A549 (cell line): ENCODE results near the gene SPIB. TPM values are rescaled to one million over a fixed set of nuclear protein-coding genes. Genes with fewer than 3 reads are reported as not detected.

Source experiments
- ATAC-seq, 2 experiments: fragments of 200-7000 bp in 1 of 2; fragments of >200 bp in 1 of 2; cut with Nextera tagmentation in 1 of 2; cut with Tn5 transposase in 1 of 2; 3 replicates each; pipeline versions ENCODE4 v1.8.0 to v1.9.1; 2018 to 2020; ENCODE audit warnings: mild to moderate bottlenecking in 1 of 2, moderate library complexity in 1 of 2
- CTCF ChIA-PET: fragments of 300-600 bp; sonication (Branson Sonifier 250); formaldehyde crosslinking; extraction: SDS; loops from one replicate; lab custom pipeline; 2021; ENCODE audit warnings: antibody characterized with exemption, inconsistent platforms; lab: Yijun Ruan, JAX
- POLR2A ChIA-PET: fragments of 350-600 bp; formaldehyde crosslinking; extraction: SDS; loops from one replicate; lab custom pipeline; 2021; ENCODE audit warnings: antibody characterized with exemption, inconsistent platforms; lab: Yijun Ruan, JAX
- DNase-seq, 2 experiments: peaks; one replicate each; pipeline versions ENCODE4 v3.0.0 to v3.0.0-alpha.2; 2011 to 2016; ENCODE audit warnings: low read depth in 1 of 2, low spot score in 1 of 2
- FAIRE-seq: peaks from 2 replicates; lab custom pipeline; 2011; peaks lifted over from hg19 to GRCh38; lab: Jason Lieb, UNC
- H3K27ac ChIP-seq, 2 experiments: fragments of >200 bp; sonication (Bioruptor Twin); formaldehyde crosslinking; 3 replicates each; pipeline ENCODE4 v1.5.1; 2016 to 2017
- H3K4me1 ChIP-seq: fragments of >200 bp; sonication (Bioruptor Twin); formaldehyde crosslinking; 3 replicates; pipeline ENCODE4 v1.6.1; 2016
- H3K4me2 ChIP-seq: fragments of >200 bp; sonication (Bioruptor Twin); formaldehyde crosslinking; 3 replicates; pipeline ENCODE4 v1.6.1; 2016
- H3K4me3 ChIP-seq: fragments of >200 bp; sonication (Bioruptor Twin); formaldehyde crosslinking; 3 replicates; pipeline ENCODE4 v1.5.1; 2016
- H3K9me3 ChIP-seq: fragments of >200 bp; sonication (Bioruptor Twin); formaldehyde crosslinking; 3 replicates; pipeline ENCODE4 v1.6.1; 2016
- BHLHE40 ChIP-seq: IDR thresholded peaks from 2 replicates; pipeline ENCODE4 v1.6.1; 2012; ENCODE audit warnings: low read depth, low read length, inconsistent platforms
- CBX2 ChIP-seq: fragments of 200-600 bp; sonication (generic); IDR thresholded peaks from 2 replicates; pipeline ENCODE4 v1.6.1; 2016; ENCODE audit warnings: low read depth, mild to moderate bottlenecking, borderline replicate concordance
- EP300 ChIP-seq, 2 experiments: fragments of >200 bp; sonication (Bioruptor Twin); formaldehyde crosslinking; IDR thresholded peaks; 2 replicates in 1 of 2; 3 replicates in 1 of 2; pipeline ENCODE4 v1.6.1; 2016 to 2017
- ESRRA ChIP-seq: fragments of 150-350 bp; IDR thresholded peaks from 2 replicates; pipeline ENCODE4 v1.6.1; 2014; ENCODE audit warnings: mild to moderate bottlenecking, low read length, borderline replicate concordance
- GATA3 ChIP-seq: IDR thresholded peaks from 2 replicates; pipeline ENCODE4 v1.6.1; 2012; ENCODE audit warnings: borderline replicate concordance
- HEYL ChIP-seq: fragments of 250-450 bp; sonication (Bioruptor Pico); IDR thresholded peaks from 2 replicates; pipeline ENCODE4 v1.8.0; 2021; ENCODE audit warnings: mild to moderate bottlenecking, moderate library complexity
- HOXA7 ChIP-seq: fragments of 250-450 bp; sonication (Bioruptor Pico); IDR thresholded peaks from 2 replicates; pipeline ENCODE4 v1.5.0; 2020; ENCODE audit warnings: mild to moderate bottlenecking, moderate library complexity
- HOXB5 ChIP-seq: fragments of 250-450 bp; sonication (Bioruptor Pico); IDR thresholded peaks from 2 replicates; pipeline ENCODE4 v1.5.0; 2020; ENCODE audit warnings: mild to moderate bottlenecking, moderate library complexity
- JUNB ChIP-seq: fragments of >200 bp; sonication (Bioruptor Twin); formaldehyde crosslinking; IDR thresholded peaks from 2 replicates; pipeline ENCODE4 v1.6.1; 2016
- KDM5A ChIP-seq: fragments of 200-600 bp; sonication (generic); IDR thresholded peaks from 2 replicates; pipeline ENCODE4 v1.6.1; 2016; ENCODE audit warnings: antibody characterized with exemption, mild to moderate bottlenecking
- MAZ ChIP-seq: fragments of 150-350 bp; IDR thresholded peaks from 2 replicates; pipeline ENCODE4 v1.6.1; 2014; ENCODE audit warnings: antibody characterized with exemption, low read depth, low read length, borderline replicate concordance
- NFE2L2 ChIP-seq: fragments of 150-350 bp; conservative IDR thresholded peaks from 2 replicates; pipeline ENCODE4 v1.6.1; 2014; ENCODE audit warnings: low read length
- NPAS2 ChIP-seq: fragments of 250-450 bp; sonication (Bioruptor Pico); IDR thresholded peaks from 2 replicates; pipeline ENCODE4 v1.8.0; 2022; ENCODE audit warnings: mild to moderate bottlenecking, moderate library complexity, borderline replicate concordance
- PBX3 ChIP-seq: IDR thresholded peaks from 2 replicates; pipeline ENCODE4 v1.6.1; 2012
- PHF8 ChIP-seq: fragments of 200-600 bp; sonication (generic); IDR thresholded peaks from 2 replicates; pipeline ENCODE4 v1.6.1; 2016; ENCODE audit warnings: low read depth, mild to moderate bottlenecking, antibody characterized with exemption, moderate library complexity, borderline replicate concordance
- POLR2A ChIP-seq: IDR thresholded peaks from 2 replicates; pipeline ENCODE4 v1.6.1; 2012; ENCODE audit warnings: mild to moderate bottlenecking, low read length
- POLR2AphosphoS2 ChIP-seq: conservative IDR thresholded peaks from 2 replicates; pipeline ENCODE4 v1.6.1; 2012; ENCODE audit warnings: low read length, improper control_type of control experiment, inconsistent platforms
- RAD21 ChIP-seq, 2 experiments: fragments of >200 bp in 1 of 2; sonication (Bioruptor Twin) in 1 of 2; formaldehyde crosslinking in 1 of 2; IDR thresholded peaks in 1 of 2; conservative IDR thresholded peaks in 1 of 2; 2 replicates in 1 of 2; 3 replicates in 1 of 2; pipeline ENCODE4 v1.6.1; 2012 to 2018; ENCODE audit warnings: inconsistent platforms in 1 of 2
- RARB ChIP-seq: fragments of 250-450 bp; sonication (Bioruptor Pico); IDR thresholded peaks from 2 replicates; pipeline ENCODE4 v1.8.0; 2021; ENCODE audit warnings: mild to moderate bottlenecking, moderate library complexity
- REST ChIP-seq: fragments of 200-600 bp; sonication (generic); IDR thresholded peaks from 2 replicates; pipeline ENCODE4 v1.6.1; 2016; ENCODE audit warnings: antibody characterized with exemption, mild to moderate bottlenecking, moderate library complexity
- RNF2 ChIP-seq: fragments of 200-600 bp; sonication (generic); IDR thresholded peaks from 2 replicates; pipeline ENCODE4 v1.6.1; 2016; ENCODE audit warnings: low read depth, mild to moderate bottlenecking, antibody characterized with exemption, moderate library complexity, borderline replicate concordance
- SREBF2 ChIP-seq: fragments of 450-650 bp; IDR thresholded peaks from 2 replicates; pipeline ENCODE4 v1.6.1; 2014; ENCODE audit warnings: mild to moderate bottlenecking, moderate library complexity
- USF2 ChIP-seq: fragments of 450-650 bp; IDR thresholded peaks from 2 replicates; pipeline ENCODE4 v1.6.1; 2014; ENCODE audit warnings: antibody characterized with exemption
- ZSCAN20 ChIP-seq: fragments of 250-450 bp; sonication (Bioruptor Pico); IDR thresholded peaks from 2 replicates; pipeline ENCODE4 v1.8.0; 2022; ENCODE audit warnings: mild to moderate bottlenecking, moderate library complexity
- WGBS: methylation state at CpG from one replicate; pipeline ENCODE4 v1.1.6; 2017; ENCODE audit errors: missing lambda C conversion rate; 5-methylcytosine and 5-hydroxymethylcytosine counted together
- polyA plus RNA-seq, 4 experiments: library from polyadenylated mRNA; depleted of rRNA in 3 of 4; stranded (reverse); fragments of >200 nt; fragmentation: RNase III in 1 of 4; extraction: RNeasy Plus Mini Kit Qiagen cat#74134 plus additional on column Dnase treatment in 1 of 4; gene quantifications; 2 replicates in 3 of 4; 3 replicates in 1 of 4; pipeline ENCODE4 v1.2.3, GENCODE V29; 2011 to 2017

SPIB gene
- polyA plus RNA-seq, 2 of the 4 experiments (the other 2 are of a cell fraction) = 0.03 TPM; not detected in 1

- FAIRE-seq = no peak
- ChIA-PET CTCF (interaction anchor here (1.2 to 4.3 kb wide), 3 partner anchors 9 to 82 kb away, joined by 3 to 20 read pairs (median 8); no protein-coding TSS in a partner anchor), POLR2A (no interaction called here)
- 92% methylated on average over 11 of the region's 11 CpGs for WGBS
- Histone ChIP-seq H3K4me3 (no peak overlapping the region), H3K4me2 (no peak overlapping the region), H3K4me1 (peaks cover 13% of the 10 kb centered on the region; the same call in 2 of the 3 replicates), H3K9me3 (no peaks in the 10 kb centered on the region), H3K27ac (no peak overlapping the region)
- DNase-seq = no peak
- no peak for TF ChIP-seq RARB (CRISPR knock-in tag)
- TF ChIP-seq HOXB5 (CRISPR knock-in tag) = no peak
- no peak for TF ChIP-seq MAZ
- TF ChIP-seq RNF2 = no peak
- TF ChIP-seq JUNB = no peak
- no peak for TF ChIP-seq RAD21 (conservative IDR thresholded peaks at IDR 0.05 in 1 of 2, IDR thresholded peaks at IDR 0.05 in 1 of 2)
- TF ChIP-seq HOXA7 (CRISPR knock-in tag) = no peak
- TF ChIP-seq POLR2A = no peak
- TF ChIP-seq GATA3 = no peak
- TF ChIP-seq EP300 (IDR thresholded peaks at IDR 0.05) = no peak
- no peak for TF ChIP-seq HEYL (CRISPR knock-in tag)
- TF ChIP-seq REST = no peak
- no peak for TF ChIP-seq NPAS2
- ATAC-seq = no peak
Observed at GRCh38 chr19:50379602-50380001, 39.1 kb upstream of the SPIB start.

GRCh38 chr19:50380137-50380536 lies 38.6 kb upstream of the SPIB start:
- ATAC-seq = no peak
- TF ChIP-seq HOXA7 (CRISPR knock-in tag) (no peak), SREBF2 (no peak), BHLHE40 (no peak), ZSCAN20 (CRISPR knock-in tag) (no peak), POLR2AphosphoS2 (no peak), PHF8 (no peak), GATA3 (no peak), PBX3 (no peak), ESRRA (no peak)
- no peak overlapping the region for H3K4me2 ChIP-seq
- WGBS = 94% methylated on average over 11 of the region's 11 CpGs
- FAIRE-seq = no peak
- no peak overlapping the region for H3K4me3 ChIP-seq
- DNase-seq = no peak
- H3K9me3 ChIP-seq = no peaks in the 10 kb centered on the region
- no peak overlapping the region for H3K27ac ChIP-seq
- H3K4me1 ChIP-seq = peaks cover 16% of the 10 kb centered on the region
- ChIA-PET CTCF (interaction anchor here (1.2 to 4.3 kb wide), 3 partner anchors 10 to 81 kb away, joined by 3 to 20 read pairs (median 8); no protein-coding TSS in a partner anchor), POLR2A (no interaction called here)

GRCh38 chr19:50380751-50381151 lies 38.0 kb upstream of the SPIB start:
- no peak for FAIRE-seq
- no peak for DNase-seq
- Histone ChIP-seq H3K27ac (no peak overlapping the region), H3K9me3 (no peaks in the 10 kb centered on the region), H3K4me1 (peaks cover 20% of the 10 kb centered on the region), H3K4me2 (no peak overlapping the region), H3K4me3 (no peak overlapping the region)
- ChIA-PET CTCF (interaction anchor here (1.2 to 4.3 kb wide), 3 partner anchors 10 to 81 kb away, joined by 3 to 20 read pairs (median 8); no protein-coding TSS in a partner anchor), POLR2A (no interaction called here)
- no peak for ATAC-seq
- WGBS = 92% methylated on average over 8 of the region's 8 CpGs
- TF ChIP-seq PHF8 (no peak), CBX2 (no peak), POLR2AphosphoS2 (no peak), NFE2L2 (no peak), USF2 (no peak), ESRRA (no peak), PBX3 (no peak), KDM5A (no peak), POLR2A (no peak)
